ENCODE measurements around the gene EZH1.

The EZH1 gene

GRCh38 chr17:42744806-42745617 lies at the start of gene EZH1:
EZH1 (minus strand) TSS chr17:42745040; CDS start chr17:42728941, 16,099 bp downstream.
- peak; percentile 92 for DNase-seq

GRCh38 chr17:42792545-42792944 lies 47.7 kb upstream of the EZH1 start:
- no peak for DNase-seq

GRCh38 chr17:42791948-42792347 lies 47.1 kb upstream of the EZH1 start:
- no peak for DNase-seq

GRCh38 chr17:42787266-42787665 lies 42.4 kb upstream of the EZH1 start:
- DNase-seq: no peak

- peak; percentile 22 for DNase-seq
Observed at GRCh38 chr17:42784811-42785592, 40.2 kb upstream of the EZH1 start.

- no peak for DNase-seq
Observed at GRCh38 chr17:42784409-42784808, 39.6 kb upstream of the EZH1 start.

GRCh38 chr17:42783791-42784138 lies 38.9 kb upstream of the EZH1 start:
- no peak for DNase-seq

- DNase-seq: peak; percentile 12
Observed at GRCh38 chr17:42783062-42783790, 38.4 kb upstream of the EZH1 start.

GRCh38 chr17:42782166-42783061 lies 37.6 kb upstream of the EZH1 start:
- no peak for DNase-seq

- DNase-seq: no peak
Observed at GRCh38 chr17:42781639-42782165, 36.9 kb upstream of the EZH1 start.

- no peak for DNase-seq
Observed at GRCh38 chr17:42780851-42781638, 36.2 kb upstream of the EZH1 start.

GRCh38 chr17:42779936-42780850 lies 35.4 kb upstream of the EZH1 start, which contains the start of gene WNK4:
WNK4 (plus strand) TSS chr17:42780610; CDS start chr17:42780699, 89 bp downstream.
- DNase-seq: peak; percentile 16

GRCh38 chr17:42779304-42779935 lies 34.6 kb upstream of the EZH1 start:
- DNase-seq: no peak

- no peak for DNase-seq
Observed at GRCh38 chr17:42778570-42778969, 33.7 kb upstream of the EZH1 start.

- no peak for DNase-seq
Observed at GRCh38 chr17:42775534-42776098, 30.8 kb upstream of the EZH1 start.

- DNase-seq: no peak
Observed at GRCh38 chr17:42774066-42774745, 29.4 kb upstream of the EZH1 start.

- peak; percentile 80 for DNase-seq
Observed at GRCh38 chr17:42773290-42774035, 28.6 kb upstream of the EZH1 start, which contains the start of gene VPS25. VPS25 (plus strand) TSS chr17:42773449; CDS start chr17:42773476, 27 bp downstream.

- DNase-seq: no peak
Observed at GRCh38 chr17:42772945-42773289, 28.1 kb upstream of the EZH1 start.

Measured in stimulated activated CD4-positive, alpha-beta T cell treated with anti-CD3 and anti-CD28 coated beads, Interleukin-15, amount 100 ng/mL, for 24 hours (primary cell).